Endothelial cell of umbilical vein (primary cell): ENCODE measurements around the gene SKAP1. TPM values are rescaled to one million over a fixed set of nuclear protein-coding genes. Genes with fewer than 3 reads are reported as not detected.

Experiments
- BruUV-seq: library from RNA; stranded (reverse); fragments of 400-500 nt; replicated peaks from 2 replicates; lab custom pipeline; 2021; lab: Mats Ljungman, UMichigan
- CTCF ChIA-PET: fragments of 300-600, 350-600 bp; sonication (Branson Sonifier 250); formaldehyde crosslinking; loops from one replicate; lab custom pipeline; 2021; ENCODE audit warnings: antibody characterized with exemption, inconsistent platforms; lab: Charles Lee
- POLR2A ChIA-PET: fragments of 300-600, 350-600 bp; sonication (Branson Sonifier 250); formaldehyde crosslinking; loops from one replicate; lab custom pipeline; 2021; ENCODE audit warnings: antibody characterized with exemption, inconsistent platforms; lab: Charles Lee
- DNase-seq: peaks from one replicate; pipeline ENCODE4 v3.0.0-alpha.2; 2011; ENCODE audit warnings: low read depth, low spot score
- FAIRE-seq: peaks from 2 replicates; lab custom pipeline; 2011; peaks lifted over from hg19 to GRCh38; lab: Jason Lieb, UNC
- H2AFZ ChIP-seq: 2 replicates; pipeline ENCODE4 v1.6.0; 2012; ENCODE audit warnings: low read depth, low read length, control low read depth, inconsistent platforms
- H3K27ac ChIP-seq: 2 replicates; pipeline ENCODE4 v1.5.1; 2011; ENCODE audit warnings: low read depth, mild to moderate bottlenecking, control low read depth, low read length, moderate library complexity; ENCODE audit not compliant: insufficient read depth
- H3K27me3 ChIP-seq, 2 experiments: 2 replicates each; pipeline versions ENCODE4 v1.6.0 to v1.6.1; 2011; ENCODE audit warnings: low read length in 2 of 2, mixed read lengths in 1 of 2; ENCODE audit not compliant: control insufficient read depth in 2 of 2, insufficient read depth in 2 of 2
- H3K36me3 ChIP-seq, 2 experiments: 2 replicates in 1 of 2; 3 replicates in 1 of 2; pipeline ENCODE4 v1.5.1; 2011; ENCODE audit warnings: low read length in 2 of 2, mild to moderate bottlenecking in 1 of 2, moderate library complexity in 1 of 2; ENCODE audit not compliant: control insufficient read depth in 2 of 2, insufficient read depth in 2 of 2; ENCODE audit errors: extremely low read depth in 1 of 2
- H3K4me1 ChIP-seq: 3 replicates; pipeline ENCODE4 v1.5.1; 2011; ENCODE audit warnings: mild to moderate bottlenecking, low read length; ENCODE audit not compliant: control insufficient read depth, insufficient read depth; ENCODE audit errors: extremely low read depth
- H3K4me2 ChIP-seq: 2 replicates; pipeline ENCODE4 v1.6.1; 2011; ENCODE audit warnings: low read length, control low read depth, mixed read lengths; ENCODE audit not compliant: insufficient read depth
- H3K4me3 ChIP-seq, 3 experiments: fragments of 200-600 bp in 1 of 3; sonication (generic), shearing (Covaris generic) in 1 of 3; replicated peaks in 1 of 3; 2 replicates each; pipeline ENCODE4 v1.5.1; 2011 to 2016; ENCODE audit warnings: control low read depth in 3 of 3, low read length in 3 of 3, mild to moderate bottlenecking in 2 of 3, inconsistent platforms in 1 of 3, low read depth in 1 of 3, moderate library complexity in 1 of 3; ENCODE audit not compliant: insufficient read depth in 1 of 3
- H3K79me2 ChIP-seq: 2 replicates; pipeline ENCODE4 v1.6.0; 2012; ENCODE audit warnings: low read length, inconsistent platforms; ENCODE audit not compliant: control insufficient read depth, insufficient read depth
- H3K9ac ChIP-seq: replicated peaks from 2 replicates; pipeline ENCODE3; 2011; ENCODE audit warnings: low read length, control low read depth; ENCODE audit not compliant: insufficient read depth; ENCODE audit errors: extremely low read depth
- H3K9me1 ChIP-seq: replicated peaks from 3 replicates; pipeline ENCODE4 v1.6.0; 2011; ENCODE audit warnings: mild to moderate bottlenecking, low read length; ENCODE audit not compliant: control insufficient read depth, insufficient read depth; ENCODE audit errors: extremely low read depth
- H3K9me3 ChIP-seq: replicated peaks from 2 replicates; pipeline ENCODE4 v1.5.1; 2012; ENCODE audit warnings: low read length, inconsistent platforms; ENCODE audit not compliant: control insufficient read depth, insufficient read depth
- H4K20me1 ChIP-seq: replicated peaks from 2 replicates; pipeline ENCODE3; 2011; ENCODE audit warnings: mild to moderate bottlenecking, low read length; ENCODE audit not compliant: control insufficient read depth, insufficient read depth; ENCODE audit errors: extremely low read depth
- EZH2 ChIP-seq: IDR thresholded peaks from 2 replicates; pipeline ENCODE4 v1.6.1; 2012; ENCODE audit warnings: borderline replicate concordance, low read depth, mild to moderate bottlenecking, moderate library complexity, low read length, inconsistent platforms; ENCODE audit not compliant: severe bottlenecking
- FOS ChIP-seq: IDR thresholded peaks from 2 replicates; pipeline ENCODE4 v1.6.1; 2011; ENCODE audit warnings: mild to moderate bottlenecking, low read length, moderate library complexity, borderline replicate concordance; ENCODE audit not compliant: insufficient read depth
- GATA2 ChIP-seq: IDR thresholded peaks from 2 replicates; pipeline ENCODE4 v1.7.0; 2011; ENCODE audit warnings: low read depth, mild to moderate bottlenecking, moderate library complexity, mixed read lengths, low read length; ENCODE audit not compliant: insufficient read length, insufficient read depth
- JUN ChIP-seq: IDR thresholded peaks from 2 replicates; pipeline ENCODE4 v1.6.1; 2011; ENCODE audit warnings: borderline replicate concordance, low read depth; ENCODE audit not compliant: insufficient read length, insufficient read depth
- MYC ChIP-seq: IDR thresholded peaks from one replicate; pipeline ENCODE4 v1.6.1; 2011; ENCODE audit warnings: mild to moderate bottlenecking, low read depth, low read length
- POLR2A ChIP-seq: IDR thresholded peaks from 2 replicates; pipeline ENCODE4 v1.6.1; 2012; ENCODE audit warnings: low read depth, mild to moderate bottlenecking, control low read depth, low read length
- POLR2AphosphoS5 ChIP-seq: IDR thresholded peaks from 2 replicates; pipeline ENCODE4 v1.6.1; 2012; ENCODE audit warnings: low read depth, mild to moderate bottlenecking, control low read depth, low read length, moderate library complexity; ENCODE audit not compliant: insufficient read depth
- dilution Hi-C: fragments of 300-500 bp; cut with MboI; formaldehyde crosslinking; loops from one replicate; pipeline ENCODE4 v1.15.0; 2019; ENCODE audit warnings: low sequenced_read_pairs; ENCODE audit not compliant: extremely low pct_ligation_motif_present
- intact Hi-C: fragments of 100-400 bp; cut with micrococcal nuclease; formaldehyde crosslinking; loops from one replicate; pipeline ENCODE4 v1.10.0; 2022
- polyA plus RNA-seq, 4 experiments: library from polyadenylated mRNA; depleted of rRNA in 3 of 4; stranded (reverse) in 3 of 4; unstranded in 1 of 4; fragments of >200 nt; gene quantifications; 2 replicates each; pipeline versions ENCODE4 v1.2.1 to v1.2.3, GENCODE V29; 2011 to 2012; ENCODE audit warnings: missing spikeins in 1 of 4
- total RNA-seq: library from RNA; stranded (reverse); gene quantifications from 2 replicates; pipeline ENCODE4 v1.2.3, GENCODE V29; 2021
- TF ChIP-seq, protein P1 (sequence below), 2 donors: IDR thresholded peaks; 1 replicate in 1 of 2; 2 replicates in 1 of 2; pipeline ENCODE4 v1.5.1; 2011; ENCODE audit warnings: low read length in 2 of 2, mild to moderate bottlenecking in 2 of 2, moderate library complexity in 2 of 2, control low read depth in 1 of 2, inconsistent platforms in 1 of 2, low read depth in 1 of 2; ENCODE audit not compliant: insufficient read depth in 1 of 2; ENCODE audit errors: extremely low read depth in 1 of 2
- TF ChIP-seq, protein P2 (sequence below): IDR thresholded peaks from 2 replicates; pipeline ENCODE4 v1.6.1; 2011; ENCODE audit not compliant: insufficient read depth, insufficient read length

SKAP1 gene
- total and polyA plus RNA-seq, 2 donors (not counting 3 experiments of a cell fraction or from before 2014, with no cell fraction given): 0.75 TPM; not detected in 1

GRCh38 chr17:48213797-48214196 lies 216.2 kb downstream of the SKAP1 start:
- Histone ChIP-seq H3K9me1 (no peaks in the 10 kb centered on the region), H3K79me2 (no peaks in the 10 kb centered on the region), H3K4me2 (no peak overlapping the region), H3K9me3 (no peaks in the 10 kb centered on the region), H4K20me1 (no peaks in the 10 kb centered on the region), H3K27me3 (no peaks in the 10 kb centered on the region), H3K4me1 (peaks cover 3% of the 10 kb centered on the region), H3K4me3 (no peak overlapping the region), H3K36me3 (no peaks in the 10 kb centered on the region), H2AFZ (no peak overlapping the region), H3K9ac (no peak overlapping the region), H3K27ac (no peak overlapping the region)
- intact Hi-C loops: no loop called here
- FAIRE-seq (no peak), DNase-seq (no peak)
- dilution Hi-C loops: no loop called here
- ChIA-PET POLR2A (interaction anchor here (0.5 kb wide), 1 partner anchor 366 kb away, joined by 3 read pairs; no protein-coding TSS in a partner anchor), CTCF (interaction anchor here (0.6 to 8.7 kb wide), 14 partner anchors 10 to 375 kb away, joined by 3 to 131 read pairs (median 9); no protein-coding TSS in a partner anchor)
- TF ChIP-seq MYC: no peak
- TF ChIP-seq POLR2A: no peak
- TF ChIP-seq POLR2AphosphoS5: no peak
- no peak for TF ChIP-seq FOS
- TF ChIP-seq GATA2: no peak
- no peak for TF ChIP-seq JUN
- TF ChIP-seq, protein P1, sequence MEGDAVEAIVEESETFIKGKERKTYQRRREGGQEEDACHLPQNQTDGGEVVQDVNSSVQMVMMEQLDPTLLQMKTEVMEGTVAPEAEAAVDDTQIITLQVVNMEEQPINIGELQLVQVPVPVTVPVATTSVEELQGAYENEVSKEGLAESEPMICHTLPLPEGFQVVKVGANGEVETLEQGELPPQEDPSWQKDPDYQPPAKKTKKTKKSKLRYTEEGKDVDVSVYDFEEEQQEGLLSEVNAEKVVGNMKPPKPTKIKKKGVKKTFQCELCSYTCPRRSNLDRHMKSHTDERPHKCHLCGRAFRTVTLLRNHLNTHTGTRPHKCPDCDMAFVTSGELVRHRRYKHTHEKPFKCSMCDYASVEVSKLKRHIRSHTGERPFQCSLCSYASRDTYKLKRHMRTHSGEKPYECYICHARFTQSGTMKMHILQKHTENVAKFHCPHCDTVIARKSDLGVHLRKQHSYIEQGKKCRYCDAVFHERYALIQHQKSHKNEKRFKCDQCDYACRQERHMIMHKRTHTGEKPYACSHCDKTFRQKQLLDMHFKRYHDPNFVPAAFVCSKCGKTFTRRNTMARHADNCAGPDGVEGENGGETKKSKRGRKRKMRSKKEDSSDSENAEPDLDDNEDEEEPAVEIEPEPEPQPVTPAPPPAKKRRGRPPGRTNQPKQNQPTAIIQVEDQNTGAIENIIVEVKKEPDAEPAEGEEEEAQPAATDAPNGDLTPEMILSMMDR (IDR thresholded peaks at IDR 0.05; ENCODE audit: extremely low read depth in 1 of 2, insufficient read depth in 1 of 2, low read depth in 1 of 2, low read length in 2 of 2): no peak
- TF ChIP-seq, protein P2, sequence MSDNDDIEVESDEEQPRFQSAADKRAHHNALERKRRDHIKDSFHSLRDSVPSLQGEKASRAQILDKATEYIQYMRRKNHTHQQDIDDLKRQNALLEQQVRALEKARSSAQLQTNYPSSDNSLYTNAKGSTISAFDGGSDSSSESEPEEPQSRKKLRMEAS: no peak
- TF ChIP-seq EZH2: no peak
- no TSS peak for BruUV-seq
